ENCODE results near the gene CDC73.

DNA sequence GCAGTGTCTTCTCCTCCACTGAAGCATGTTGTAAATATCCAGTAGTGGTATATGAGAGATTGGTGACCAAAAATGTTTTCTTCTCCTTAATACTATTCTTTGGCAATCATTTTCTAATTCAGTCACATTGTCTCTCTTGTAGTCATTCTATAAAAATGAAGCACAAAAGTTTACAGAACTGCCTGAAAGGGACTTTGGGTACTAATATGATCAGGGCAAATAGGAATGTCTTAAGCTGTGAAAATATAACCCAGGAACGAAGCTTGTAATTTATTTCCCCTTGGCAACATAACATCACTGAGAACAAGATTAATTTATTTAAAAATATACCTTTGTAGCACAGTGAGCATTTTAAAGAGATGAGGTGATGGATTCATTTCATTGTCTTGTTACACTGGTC is 59.7 kb downstream of the CDC73 start:
- TF ChIP-seq, protein P1, sequence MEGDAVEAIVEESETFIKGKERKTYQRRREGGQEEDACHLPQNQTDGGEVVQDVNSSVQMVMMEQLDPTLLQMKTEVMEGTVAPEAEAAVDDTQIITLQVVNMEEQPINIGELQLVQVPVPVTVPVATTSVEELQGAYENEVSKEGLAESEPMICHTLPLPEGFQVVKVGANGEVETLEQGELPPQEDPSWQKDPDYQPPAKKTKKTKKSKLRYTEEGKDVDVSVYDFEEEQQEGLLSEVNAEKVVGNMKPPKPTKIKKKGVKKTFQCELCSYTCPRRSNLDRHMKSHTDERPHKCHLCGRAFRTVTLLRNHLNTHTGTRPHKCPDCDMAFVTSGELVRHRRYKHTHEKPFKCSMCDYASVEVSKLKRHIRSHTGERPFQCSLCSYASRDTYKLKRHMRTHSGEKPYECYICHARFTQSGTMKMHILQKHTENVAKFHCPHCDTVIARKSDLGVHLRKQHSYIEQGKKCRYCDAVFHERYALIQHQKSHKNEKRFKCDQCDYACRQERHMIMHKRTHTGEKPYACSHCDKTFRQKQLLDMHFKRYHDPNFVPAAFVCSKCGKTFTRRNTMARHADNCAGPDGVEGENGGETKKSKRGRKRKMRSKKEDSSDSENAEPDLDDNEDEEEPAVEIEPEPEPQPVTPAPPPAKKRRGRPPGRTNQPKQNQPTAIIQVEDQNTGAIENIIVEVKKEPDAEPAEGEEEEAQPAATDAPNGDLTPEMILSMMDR (IDR thresholded peaks at IDR 0.05), result no peak
- TF ChIP-seq POLR2A (IDR thresholded peaks at IDR 0.05) (no peak), POLR2AphosphoS5 (IDR thresholded peaks at IDR 0.05) (no peak)

Data from suprapubic skin (tissue), 4 donors.